NB4 (cell line): ENCODE results near the gene PDE5A.
"Not testable (repeated sequence)": the region's sequence is repeated elsewhere in the genome, so short reads cannot be mapped to it uniquely, and the experiment has no call there.

Experiments
- DNase-seq: peaks from one replicate; pipeline ENCODE4 v3.0.0; 2010; ENCODE audit warnings: low read depth
- H3K4me3 ChIP-seq: one replicate; pipeline ENCODE4 v1.5.1; 2011; ENCODE audit warnings: mild to moderate bottlenecking, low read depth, low read length, moderate library complexity
- CTCF ChIP-seq: IDR thresholded peaks from one replicate; pipeline ENCODE4 v1.5.1; 2012; ENCODE audit warnings: low read depth, low read length
- MAX ChIP-seq: IDR thresholded peaks from 2 replicates; pipeline ENCODE4 v1.6.1; 2011; ENCODE audit warnings: low read depth, low read length
- MYC ChIP-seq: IDR thresholded peaks from 2 replicates; pipeline ENCODE4 v1.6.1; 2011; ENCODE audit warnings: low read depth, low read length
- POLR2A ChIP-seq: IDR thresholded peaks from 2 replicates; pipeline ENCODE4 v1.6.1; 2011; ENCODE audit warnings: mild to moderate bottlenecking; ENCODE audit not compliant: insufficient read length; ENCODE audit errors: extremely low read depth

Gene PDE5A

GRCh38 chr4:119478446-119479179 is 150.0 kb downstream of the PDE5A start:
- DNase-seq: no peak
- H3K4me3 ChIP-seq: no peak overlapping the region
- TF ChIP-seq MAX: no peak
- TF ChIP-seq CTCF: no peak
- no peak for TF ChIP-seq MYC
- TF ChIP-seq POLR2A: no peak

GRCh38 chr4:119477412-119478053 is 151.1 kb downstream of the PDE5A start:
- no peak overlapping the region for H3K4me3 ChIP-seq
- no peak for DNase-seq
- TF ChIP-seq POLR2A (no peak), CTCF (no peak), MYC (no peak), MAX (no peak)

GRCh38 chr4:119471259-119471658 is 157.3 kb downstream of the PDE5A start:
- DNase-seq: no peak
- no peak overlapping the region for H3K4me3 ChIP-seq
- TF ChIP-seq CTCF (no peak), MYC (no peak), POLR2A (no peak), MAX (no peak)

- not testable (repeated sequence) for DNase-seq, H3K4me3 ChIP-seq
Observed at GRCh38 chr4:119470737-119471063, 157.9 kb downstream of the PDE5A start.

- not testable (repeated sequence) for H3K4me3 ChIP-seq, DNase-seq
Observed at GRCh38 chr4:119470021-119470736, 158.4 kb downstream of the PDE5A start.

GRCh38 chr4:119469039-119469438 is 159.6 kb downstream of the PDE5A start:
- not testable (repeated sequence) for H3K4me3 ChIP-seq, DNase-seq

- H3K4me3 ChIP-seq: not testable (repeated sequence)
- peak; percentile 21 for DNase-seq
- TF ChIP-seq CTCF: peak; percentile 11
Observed at GRCh38 chr4:119462733-119463132, 165.9 kb downstream of the PDE5A start.

- peak overlapping the region; percentile 53 for H3K4me3 ChIP-seq
- DNase-seq: peak; percentile 37
Observed at GRCh38 chr4:119455734-119456133, 172.9 kb downstream of the PDE5A start.
